ENCODE data around the gene DNASE1L1. TPM values are rescaled to one million over a fixed set of nuclear protein-coding genes. Genes with fewer than 3 reads are reported as not detected.

DNASE1L1 gene
- total RNA-seq, 4 donors from 2014 or later = 14.6 to 30.7 (median 21.2) TPM

- DNase-seq (ENCODE audit: low spot score in 2 of 2) = no peak
- H3K4me1 ChIP-seq = peaks cover 37% of the 10 kb centered on the region
- 81% methylated on average over 15 of the region's 17 CpGs for WGBS
Measured at GRCh38 chrX:154440623-154441357, 31.7 kb upstream of the DNASE1L1 start.

GRCh38 chrX:154439841-154440240, 30.8 kb upstream of the DNASE1L1 start:
- Histone ChIP-seq H3K27me3 (no peaks in the 10 kb centered on the region), H3K4me1 (peaks cover 28% of the 10 kb centered on the region), H3K4me3 (no peak overlapping the region), H3K27ac (no peak overlapping the region), H3K9me3 (no peaks in the 10 kb centered on the region), H3K36me3 (peaks cover 36% of the 10 kb centered on the region)
- no peak for DNase-seq (ENCODE audit: low spot score in 2 of 2)
- 91% methylated on average over 16 of the region's 18 CpGs for WGBS
- TF ChIP-seq EP300 (IDR thresholded peaks at IDR 0.05) (no peak), CTCF (IDR thresholded peaks at IDR 0.05) (no peak), POLR2AphosphoS5 (IDR thresholded peaks at IDR 0.05) (no peak), POLR2A (IDR thresholded peaks at IDR 0.05) (no peak)

More at GRCh38 chrX:154440623-154441357, 31.7 kb upstream of the DNASE1L1 start:
- H3K36me3 ChIP-seq = peaks cover 29% of the 10 kb centered on the region
- no peaks in the 10 kb centered on the region for H3K9me3 ChIP-seq
- TF ChIP-seq EP300 (IDR thresholded peaks at IDR 0.05) (no peak), CTCF (IDR thresholded peaks at IDR 0.05) (no peak), POLR2AphosphoS5 (IDR thresholded peaks at IDR 0.05) (no peak)
- H3K4me3 ChIP-seq = no peak overlapping the region
- no peak overlapping the region for H3K27ac ChIP-seq
- H3K27me3 ChIP-seq = no peaks in the 10 kb centered on the region

- 63% methylated on average over 23 of the region's 28 CpGs for WGBS
- Histone ChIP-seq H3K27ac (no peak overlapping the region), H3K4me3 (peak overlapping the region; percentile 67), H3K27me3 (no peaks in the 10 kb centered on the region), H3K4me1 (peaks cover 15% of the 10 kb centered on the region), H3K9me3 (no peaks in the 10 kb centered on the region), H3K36me3 (peaks cover 51% of the 10 kb centered on the region)
- no peak for DNase-seq (ENCODE audit: low spot score in 2 of 2)
- TF ChIP-seq POLR2A (IDR thresholded peaks at IDR 0.05) (no peak), POLR2AphosphoS5 (IDR thresholded peaks at IDR 0.05) (no peak), CTCF (IDR thresholded peaks at IDR 0.05) (no peak), EP300 (IDR thresholded peaks at IDR 0.05) (no peak)
Measured at GRCh38 chrX:154437971-154438893, 29.2 kb upstream of the DNASE1L1 start.

- peaks cover 54% of the 10 kb centered on the region for H3K36me3 ChIP-seq
Measured at GRCh38 chrX:154436983-154437752, 28.1 kb upstream of the DNASE1L1 start, which contains the start of gene GDI1. Gene GDI1 (plus strand): TSS chrX:154437154. CDS start chrX:154437255, 101 bp downstream.

GRCh38 chrX:154436374-154436982, 27.4 kb upstream of the DNASE1L1 start:
- 71% methylated on average over 6 of the region's 78 CpGs for WGBS
- Histone ChIP-seq H3K4me3 (peak overlapping the region; percentile 67), H3K36me3 (peaks cover 51% of the 10 kb centered on the region), H3K27ac (peak overlapping the region; percentile 88), H3K4me1 (peaks cover 15% of the 10 kb centered on the region), H3K9me3 (no peaks in the 10 kb centered on the region), H3K27me3 (no peaks in the 10 kb centered on the region)
- TF ChIP-seq POLR2AphosphoS5 (IDR thresholded peaks at IDR 0.05) (no peak), CTCF (IDR thresholded peaks at IDR 0.05) (no peak), POLR2A (IDR thresholded peaks at IDR 0.05) (no peak), EP300 (IDR thresholded peaks at IDR 0.05) (no peak)
- peak in 1 of 2 donors; percentile 64 for DNase-seq (ENCODE audit: low spot score in 2 of 2)

More at GRCh38 chrX:154436983-154437752, 28.1 kb upstream of the DNASE1L1 start, which contains the start of gene GDI1:
- no peaks in the 10 kb centered on the region for H3K9me3 ChIP-seq
- DNase-seq (ENCODE audit: low spot score in 2 of 2) = peak in 1 of 2 donors; percentile 73
- no peaks in the 10 kb centered on the region for H3K27me3 ChIP-seq
- peak within 1 kb of the TSS; percentile 88 for H3K27ac ChIP-seq
- no peak for TF ChIP-seq POLR2A (IDR thresholded peaks at IDR 0.05)
- no peak for TF ChIP-seq POLR2AphosphoS5 (IDR thresholded peaks at IDR 0.05)
- TF ChIP-seq EP300 (IDR thresholded peaks at IDR 0.05) = no peak
- peaks cover 15% of the 10 kb centered on the region for H3K4me1 ChIP-seq
- 51% methylated on average over 43 of the region's 93 CpGs for WGBS
- peak within 1 kb of the TSS; percentile 67 for H3K4me3 ChIP-seq

Measured in suprapubic skin (tissue), 4 donors.